ENCODE measurements around the gene NCKAP5.

GRCh38 chr2:132636346-132636745 is 931.9 kb downstream of the NCKAP5 start:
- TF ChIP-seq CREB1 (IDR thresholded peaks at IDR 0.05) = no peak
- no peak for TF ChIP-seq CREB1 (CRISPR knock-in tag; IDR thresholded peaks at IDR 0.05)
- no peak for TF ChIP-seq KLF15 (CRISPR knock-in tag; IDR thresholded peaks at IDR 0.05; ENCODE audit: borderline replicate concordance)
- no peak for TF ChIP-seq JUN (CRISPR knock-in tag; IDR thresholded peaks at IDR 0.05)
- TF ChIP-seq SP1 (IDR thresholded peaks at IDR 0.05) = no peak
- no peak for TF ChIP-seq SP1 (CRISPR knock-in tag; IDR thresholded peaks at IDR 0.05)
- no peak for TF ChIP-seq GLI4 (CRISPR knock-in tag; IDR thresholded peaks at IDR 0.05; ENCODE audit: borderline replicate concordance)
- TF ChIP-seq BRCA1 (CRISPR knock-in tag; IDR thresholded peaks at IDR 0.05) = no peak
- no peak for TF ChIP-seq CTCF (CRISPR knock-in tag; IDR thresholded peaks at IDR 0.05)
- TF ChIP-seq, protein P1, sequence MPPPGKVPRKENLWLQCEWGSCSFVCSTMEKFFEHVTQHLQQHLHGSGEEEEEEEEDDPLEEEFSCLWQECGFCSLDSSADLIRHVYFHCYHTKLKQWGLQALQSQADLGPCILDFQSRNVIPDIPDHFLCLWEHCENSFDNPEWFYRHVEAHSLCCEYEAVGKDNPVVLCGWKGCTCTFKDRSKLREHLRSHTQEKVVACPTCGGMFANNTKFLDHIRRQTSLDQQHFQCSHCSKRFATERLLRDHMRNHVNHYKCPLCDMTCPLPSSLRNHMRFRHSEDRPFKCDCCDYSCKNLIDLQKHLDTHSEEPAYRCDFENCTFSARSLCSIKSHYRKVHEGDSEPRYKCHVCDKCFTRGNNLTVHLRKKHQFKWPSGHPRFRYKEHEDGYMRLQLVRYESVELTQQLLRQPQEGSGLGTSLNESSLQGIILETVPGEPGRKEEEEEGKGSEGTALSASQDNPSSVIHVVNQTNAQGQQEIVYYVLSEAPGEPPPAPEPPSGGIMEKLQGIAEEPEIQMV (CRISPR knock-in tag; IDR thresholded peaks at IDR 0.05; ENCODE audit: low read depth) = no peak

All from HepG2 (cell line).